A549 (cell line): ENCODE measurements around the gene SNX30.

Source experiments
- CTCF ChIP-seq: fragments of >200 bp; sonication (Bioruptor Twin); formaldehyde crosslinking; IDR thresholded peaks from 3 replicates; pipeline ENCODE4 v1.5.1; 2016
- HMGXB4 ChIP-seq: fragments of 250-450 bp; sonication (Bioruptor Pico); IDR thresholded peaks from 2 replicates; pipeline ENCODE4 v1.5.0; 2021; ENCODE audit warnings: mild to moderate bottlenecking, moderate library complexity, borderline replicate concordance
- MAFK ChIP-seq: fragments of 450-650 bp; IDR thresholded peaks from 2 replicates; pipeline ENCODE4 v1.6.1; 2014; ENCODE audit not compliant: partially characterized antibody
- MAX ChIP-seq: IDR thresholded peaks from 2 replicates; pipeline ENCODE4 v1.6.1; 2012
- NFE2L2 ChIP-seq: fragments of 150-350 bp; conservative IDR thresholded peaks from 2 replicates; pipeline ENCODE4 v1.6.1; 2014; ENCODE audit warnings: low read length
- POLR2AphosphoS2 ChIP-seq: conservative IDR thresholded peaks from 2 replicates; pipeline ENCODE4 v1.6.1; 2012; ENCODE audit warnings: low read length, improper control_type of control experiment, inconsistent platforms
- RAD21 ChIP-seq, 2 experiments: fragments of >200 bp in 1 of 2; sonication (Bioruptor Twin) in 1 of 2; formaldehyde crosslinking in 1 of 2; IDR thresholded peaks in 1 of 2; conservative IDR thresholded peaks in 1 of 2; 2 replicates in 1 of 2; 3 replicates in 1 of 2; pipeline ENCODE4 v1.6.1; 2012 to 2018; ENCODE audit warnings: inconsistent platforms in 1 of 2

GRCh38 chr9:112711050-112711689, 39.4 kb upstream of the SNX30 start:
- TF ChIP-seq POLR2AphosphoS2 = no peak
- TF ChIP-seq NFE2L2 = no peak
- no peak for TF ChIP-seq HMGXB4 (CRISPR knock-in tag)
- TF ChIP-seq RAD21 (conservative IDR thresholded peaks at IDR 0.05 in 1 of 2, IDR thresholded peaks at IDR 0.05 in 1 of 2) = peak; percentile 55 to 58
- TF ChIP-seq CTCF = peak; percentile 55
- no peak for TF ChIP-seq MAX
- no peak for TF ChIP-seq MAFK
